ENCODE data around the gene DPH3. TPM values are rescaled to one million over a fixed set of nuclear protein-coding genes. Genes with fewer than 3 reads are reported as not detected.

DPH3 gene
- polyA plus RNA-seq, 2 donors, result 5.2 to 7.8 TPM

DNA sequence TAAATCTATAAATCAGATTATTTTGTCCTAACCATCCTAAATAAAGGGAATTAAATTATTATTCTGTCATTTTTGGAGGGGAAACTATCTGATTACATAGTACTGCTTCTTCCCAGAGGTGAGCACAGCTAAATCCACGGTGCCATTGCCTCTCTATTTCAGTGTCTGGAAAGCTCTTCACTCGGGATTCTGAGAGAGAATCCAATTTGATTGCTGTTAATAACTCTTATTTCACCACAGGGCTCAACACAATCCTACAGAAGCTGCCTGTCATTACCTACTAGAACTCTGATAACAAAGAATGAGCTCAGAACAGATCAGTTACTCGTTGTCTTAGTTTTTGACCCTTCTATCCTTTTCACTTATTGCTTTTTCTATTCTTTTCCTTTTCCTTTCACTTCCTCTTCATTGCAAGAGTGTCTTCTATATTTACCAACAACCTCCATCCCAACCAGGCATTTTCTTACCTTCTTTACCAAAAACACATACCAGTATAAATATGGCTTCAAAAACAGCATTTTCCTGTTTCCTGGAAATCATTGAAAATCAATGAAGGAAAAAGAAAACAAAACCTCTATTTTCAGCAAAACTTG is 30.7 kb upstream of the DPH3 start:
- no peaks in the 10 kb centered on the region for H3K9me3 ChIP-seq (ENCODE audit: control insufficient read depth in 2 of 2, insufficient read depth in 1 of 2, low read depth in 1 of 2, low read length in 1 of 2)
- H3K4me1 ChIP-seq (ENCODE audit: control insufficient read depth in 2 of 2, insufficient read depth in 2 of 2, low read length in 1 of 2), result no peaks in the 10 kb centered on the region
- H3K27me3 ChIP-seq (ENCODE audit: control insufficient read depth in 1 of 2, insufficient read depth in 2 of 2, low read length in 2 of 2), result no peaks in the 10 kb centered on the region
- peaks cover 2% of the 10 kb centered on the region in 2 donors for H3K36me3 ChIP-seq (ENCODE audit: control insufficient read depth in 2 of 2, insufficient read depth in 2 of 2, low read length in 1 of 2)
- no peak overlapping the region for H3K27ac ChIP-seq (ENCODE audit: low read depth in 2 of 2, low read length in 1 of 2)
- 84 to 85% methylated on average over 3 of the region's 3 CpGs for WGBS, 2 donors
- H3K4me3 ChIP-seq (ENCODE audit: low read depth in 1 of 2, low read length in 2 of 2), result no peak overlapping the region

- no peak overlapping the region for H3K4me3 ChIP-seq (ENCODE audit: low read depth in 1 of 2, low read length in 2 of 2)
- H3K27me3 ChIP-seq (ENCODE audit: control insufficient read depth in 1 of 2, insufficient read depth in 2 of 2, low read length in 2 of 2), result no peaks in the 10 kb centered on the region
- no peak overlapping the region for H3K27ac ChIP-seq (ENCODE audit: low read depth in 2 of 2, low read length in 1 of 2)
- H3K9me3 ChIP-seq (ENCODE audit: control insufficient read depth in 2 of 2, insufficient read depth in 1 of 2, low read depth in 1 of 2, low read length in 1 of 2), result no peaks in the 10 kb centered on the region
- peaks cover 2% of the 10 kb centered on the region in 2 donors for H3K36me3 ChIP-seq (ENCODE audit: control insufficient read depth in 2 of 2, insufficient read depth in 2 of 2, low read length in 1 of 2)
- no peaks in the 10 kb centered on the region for H3K4me1 ChIP-seq (ENCODE audit: control insufficient read depth in 2 of 2, insufficient read depth in 2 of 2, low read length in 1 of 2)
- 80 to 82% methylated on average over 5 of the region's 5 CpGs for WGBS, 2 donors
Measured at GRCh38 chr3:16294844-16295243, 30.1 kb upstream of the DPH3 start.

GRCh38 chr3:16290827-16291196 is 26.1 kb upstream of the DPH3 start:
- H3K27ac ChIP-seq (ENCODE audit: low read depth in 2 of 2, low read length in 1 of 2), result no peak overlapping the region
- WGBS, 2 donors, result 44 to 64% methylated on average over 2 of the region's 2 CpGs
- no peaks in the 10 kb centered on the region for H3K9me3 ChIP-seq (ENCODE audit: control insufficient read depth in 2 of 2, insufficient read depth in 1 of 2, low read depth in 1 of 2, low read length in 1 of 2)
- H3K27me3 ChIP-seq (ENCODE audit: control insufficient read depth in 1 of 2, insufficient read depth in 2 of 2, low read length in 2 of 2), result no peaks in the 10 kb centered on the region
- H3K4me1 ChIP-seq (ENCODE audit: control insufficient read depth in 2 of 2, insufficient read depth in 2 of 2, low read length in 1 of 2), result no peaks in the 10 kb centered on the region
- H3K36me3 ChIP-seq (ENCODE audit: control insufficient read depth in 2 of 2, insufficient read depth in 2 of 2, low read length in 1 of 2), result peaks cover 2 to 3% of the 10 kb centered on the region in 2 donors
- H3K4me3 ChIP-seq (ENCODE audit: low read depth in 1 of 2, low read length in 2 of 2), result no peak overlapping the region

DNA sequence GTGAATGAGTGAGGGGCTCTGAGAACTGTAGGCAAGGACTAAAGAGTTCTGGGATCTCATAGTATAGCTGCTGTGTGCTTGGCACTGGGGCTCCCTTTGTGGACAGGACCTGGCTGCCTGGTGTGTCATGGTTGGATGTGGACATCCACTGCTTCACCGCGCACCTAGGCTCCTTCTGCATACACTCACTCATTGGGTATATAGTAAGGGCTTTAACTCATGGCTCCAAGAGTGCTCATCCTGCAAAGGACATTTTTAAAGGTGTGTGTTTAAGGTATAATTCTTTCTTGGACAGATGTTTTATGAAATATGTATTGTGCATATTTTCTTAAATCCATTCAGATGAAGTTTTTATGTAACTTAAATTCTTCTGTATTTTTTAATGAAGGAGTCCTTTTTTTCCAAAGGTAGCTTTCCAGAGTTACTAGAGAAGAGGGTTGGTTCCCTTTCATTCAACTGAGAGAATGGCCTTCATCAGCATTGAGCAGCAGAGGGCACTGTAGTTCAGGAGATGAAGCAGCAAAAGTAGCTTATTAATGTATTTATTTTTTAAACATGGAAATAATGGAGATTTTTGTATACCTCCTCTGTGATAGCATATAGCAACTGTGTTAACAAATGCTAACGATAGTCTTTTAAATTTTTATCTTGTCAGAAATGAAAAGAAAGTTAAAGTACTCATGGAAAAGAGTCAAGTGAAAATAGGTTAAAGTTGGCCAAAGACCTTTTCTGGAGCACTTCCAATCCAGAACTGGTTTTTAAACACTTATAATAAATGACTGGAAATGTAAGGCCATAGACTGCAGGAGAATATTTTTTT is 25.5 kb upstream of the DPH3 start:
- H3K27ac ChIP-seq (ENCODE audit: low read depth in 2 of 2, low read length in 1 of 2), result no peak overlapping the region
- H3K36me3 ChIP-seq (ENCODE audit: control insufficient read depth in 2 of 2, insufficient read depth in 2 of 2, low read length in 1 of 2), result peaks cover 2 to 3% of the 10 kb centered on the region in 2 donors
- H3K4me1 ChIP-seq (ENCODE audit: control insufficient read depth in 2 of 2, insufficient read depth in 2 of 2, low read length in 1 of 2), result no peaks in the 10 kb centered on the region
- H3K4me3 ChIP-seq (ENCODE audit: low read depth in 1 of 2, low read length in 2 of 2), result no peak overlapping the region
- H3K27me3 ChIP-seq (ENCODE audit: control insufficient read depth in 1 of 2, insufficient read depth in 2 of 2, low read length in 2 of 2), result no peaks in the 10 kb centered on the region
- no peaks in the 10 kb centered on the region for H3K9me3 ChIP-seq (ENCODE audit: control insufficient read depth in 2 of 2, insufficient read depth in 1 of 2, low read depth in 1 of 2, low read length in 1 of 2)
- WGBS, 2 donors, result 57 to 58% methylated on average over 3 of the region's 3 CpGs

DNA sequence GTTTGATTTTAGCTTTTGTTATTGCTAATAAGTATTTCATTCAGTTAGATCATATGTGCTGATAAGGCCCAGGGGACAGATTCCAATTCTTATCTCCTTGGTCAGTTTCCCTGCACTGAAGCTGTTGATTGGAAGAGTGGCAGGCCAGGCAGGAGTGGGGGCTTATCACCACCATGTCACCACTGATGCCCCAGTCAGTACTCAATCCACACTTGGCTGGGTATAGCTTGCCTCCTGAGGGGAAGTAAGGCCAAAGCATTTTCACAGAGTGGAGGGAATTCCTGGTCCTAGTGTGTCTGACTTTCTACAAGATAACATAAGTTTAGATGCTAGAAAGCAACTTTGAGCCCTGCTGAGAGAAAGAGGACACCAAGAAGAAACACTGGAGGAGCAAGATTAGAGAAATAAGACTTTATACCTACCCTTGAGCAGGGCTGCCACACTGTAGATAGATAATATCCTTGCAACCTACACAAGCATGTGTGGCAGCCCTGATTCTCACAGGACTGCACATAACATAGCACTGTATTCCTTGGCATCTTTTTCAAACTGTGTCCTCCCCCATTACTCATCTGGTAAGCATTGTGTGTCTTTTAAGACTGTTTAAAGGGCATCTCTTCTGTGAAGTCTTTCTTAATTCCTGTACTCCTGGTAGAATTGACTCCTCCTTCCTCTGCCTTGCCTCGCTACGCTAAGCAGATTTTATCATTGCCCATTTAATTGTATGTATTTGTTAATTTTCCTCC is 24.6 kb upstream of the DPH3 start:
- Histone ChIP-seq H3K36me3 (ENCODE audit: control insufficient read depth in 2 of 2, insufficient read depth in 2 of 2, low read length in 1 of 2) (peaks cover 0 to 3% of the 10 kb centered on the region in 2 donors), H3K27me3 (ENCODE audit: control insufficient read depth in 1 of 2, insufficient read depth in 2 of 2, low read length in 2 of 2) (no peaks in the 10 kb centered on the region), H3K9me3 (ENCODE audit: control insufficient read depth in 2 of 2, insufficient read depth in 1 of 2, low read depth in 1 of 2, low read length in 1 of 2) (no peaks in the 10 kb centered on the region), H3K4me3 (ENCODE audit: low read depth in 1 of 2, low read length in 2 of 2) (no peak overlapping the region), H3K27ac (ENCODE audit: low read depth in 2 of 2, low read length in 1 of 2) (no peak overlapping the region), H3K4me1 (ENCODE audit: control insufficient read depth in 2 of 2, insufficient read depth in 2 of 2, low read length in 1 of 2) (no peaks in the 10 kb centered on the region)
- WGBS, 2 donors, result 85 to 87% methylated on average over 2 of the region's 2 CpGs

- Histone ChIP-seq H3K27me3 (ENCODE audit: control insufficient read depth in 1 of 2, insufficient read depth in 2 of 2, low read length in 2 of 2) (no peaks in the 10 kb centered on the region), H3K27ac (ENCODE audit: low read depth in 2 of 2, low read length in 1 of 2) (no peak overlapping the region), H3K36me3 (ENCODE audit: control insufficient read depth in 2 of 2, insufficient read depth in 2 of 2, low read length in 1 of 2) (peaks cover under 1 to 3% of the 10 kb centered on the region in 2 donors), H3K4me1 (ENCODE audit: control insufficient read depth in 2 of 2, insufficient read depth in 2 of 2, low read length in 1 of 2) (no peaks in the 10 kb centered on the region), H3K4me3 (ENCODE audit: low read depth in 1 of 2, low read length in 2 of 2) (peak overlapping the region; percentile 9 to 17), H3K9me3 (ENCODE audit: control insufficient read depth in 2 of 2, insufficient read depth in 1 of 2, low read depth in 1 of 2, low read length in 1 of 2) (no peaks in the 10 kb centered on the region)
- 42 to 72% methylated on average over 1 of the region's 1 CpG for WGBS, 2 donors
Measured at GRCh38 chr3:16288664-16289063, 23.9 kb upstream of the DPH3 start.

GRCh38 chr3:16286751-16287543 is 22.2 kb upstream of the DPH3 start:
- no peaks in the 10 kb centered on the region for H3K9me3 ChIP-seq (ENCODE audit: control insufficient read depth in 2 of 2, insufficient read depth in 1 of 2, low read depth in 1 of 2, low read length in 1 of 2)
- H3K27ac ChIP-seq (ENCODE audit: low read depth in 2 of 2, low read length in 1 of 2), result peak overlapping the region; percentile 40 to 58
- peak overlapping the region; percentile 17 to 36 for H3K4me3 ChIP-seq (ENCODE audit: low read depth in 1 of 2, low read length in 2 of 2)
- peaks cover 3 to 4% of the 10 kb centered on the region in 2 donors for H3K36me3 ChIP-seq (ENCODE audit: control insufficient read depth in 2 of 2, insufficient read depth in 2 of 2, low read length in 1 of 2)
- H3K4me1 ChIP-seq (ENCODE audit: control insufficient read depth in 2 of 2, insufficient read depth in 2 of 2, low read length in 1 of 2), result no peaks in the 10 kb centered on the region
- H3K27me3 ChIP-seq (ENCODE audit: control insufficient read depth in 1 of 2, insufficient read depth in 2 of 2, low read length in 2 of 2), result no peaks in the 10 kb centered on the region
- 67 to 68% methylated on average over 6 of the region's 6 CpGs for WGBS, 2 donors

DNA sequence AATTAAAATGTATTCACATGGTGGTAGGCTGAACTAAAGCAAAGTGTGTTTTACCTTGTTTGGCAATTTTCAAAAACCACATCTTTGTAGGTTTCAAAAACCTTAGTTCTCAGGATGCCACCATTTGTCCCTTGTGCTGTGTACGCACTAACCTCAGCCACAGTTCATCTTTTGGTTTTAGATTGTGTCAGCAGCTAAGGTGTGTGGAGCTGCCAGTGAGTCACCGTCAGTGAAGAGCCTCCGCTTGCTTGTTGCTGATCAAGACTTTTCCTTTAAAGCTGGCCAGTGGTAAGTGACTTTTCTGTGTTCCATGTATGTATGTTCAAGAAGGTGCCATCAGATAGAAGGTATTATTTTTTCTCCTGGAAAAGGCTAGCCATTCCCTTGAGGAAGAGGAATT is 21.4 kb upstream of the DPH3 start:
- H3K9me3 ChIP-seq (ENCODE audit: control insufficient read depth in 2 of 2, insufficient read depth in 1 of 2, low read depth in 1 of 2, low read length in 1 of 2), result no peaks in the 10 kb centered on the region
- H3K36me3 ChIP-seq (ENCODE audit: control insufficient read depth in 2 of 2, insufficient read depth in 2 of 2, low read length in 1 of 2), result peaks cover 3 to 4% of the 10 kb centered on the region in 2 donors
- 74 to 76% methylated on average over 3 of the region's 3 CpGs for WGBS, 2 donors
- no peaks in the 10 kb centered on the region for H3K27me3 ChIP-seq (ENCODE audit: control insufficient read depth in 1 of 2, insufficient read depth in 2 of 2, low read length in 2 of 2)
- no peaks in the 10 kb centered on the region for H3K4me1 ChIP-seq (ENCODE audit: control insufficient read depth in 2 of 2, insufficient read depth in 2 of 2, low read length in 1 of 2)
- H3K27ac ChIP-seq (ENCODE audit: low read depth in 2 of 2, low read length in 1 of 2), result peak overlapping the region; percentile 29 to 58
- H3K4me3 ChIP-seq (ENCODE audit: low read depth in 1 of 2, low read length in 2 of 2), result peak overlapping the region; percentile 8 to 36

GRCh38 chr3:16284633-16285032 is 19.9 kb upstream of the DPH3 start:
- Histone ChIP-seq H3K27ac (ENCODE audit: low read depth in 2 of 2, low read length in 1 of 2) (no peak overlapping the region), H3K4me3 (ENCODE audit: low read depth in 1 of 2, low read length in 2 of 2) (no peak overlapping the region), H3K4me1 (ENCODE audit: control insufficient read depth in 2 of 2, insufficient read depth in 2 of 2, low read length in 1 of 2) (no peaks in the 10 kb centered on the region), H3K27me3 (ENCODE audit: control insufficient read depth in 1 of 2, insufficient read depth in 2 of 2, low read length in 2 of 2) (no peaks in the 10 kb centered on the region), H3K9me3 (ENCODE audit: control insufficient read depth in 2 of 2, insufficient read depth in 1 of 2, low read depth in 1 of 2, low read length in 1 of 2) (no peaks in the 10 kb centered on the region), H3K36me3 (ENCODE audit: control insufficient read depth in 2 of 2, insufficient read depth in 2 of 2, low read length in 1 of 2) (peaks cover 3 to 4% of the 10 kb centered on the region in 2 donors)
- 97% methylated on average over 1 of the region's 1 CpG for WGBS, 2 donors

All from esophagus (tissue), 2 donors.